Measurements from ENCODE around the gene TJAP1. TPM values are rescaled to one million over a fixed set of nuclear protein-coding genes. Genes with fewer than 3 reads are reported as not detected.

Gene TJAP1
- total and polyA plus RNA-seq, 7 experiments from 2014 or later: 8.2 to 55.2 (median 31.6) TPM

DNA sequence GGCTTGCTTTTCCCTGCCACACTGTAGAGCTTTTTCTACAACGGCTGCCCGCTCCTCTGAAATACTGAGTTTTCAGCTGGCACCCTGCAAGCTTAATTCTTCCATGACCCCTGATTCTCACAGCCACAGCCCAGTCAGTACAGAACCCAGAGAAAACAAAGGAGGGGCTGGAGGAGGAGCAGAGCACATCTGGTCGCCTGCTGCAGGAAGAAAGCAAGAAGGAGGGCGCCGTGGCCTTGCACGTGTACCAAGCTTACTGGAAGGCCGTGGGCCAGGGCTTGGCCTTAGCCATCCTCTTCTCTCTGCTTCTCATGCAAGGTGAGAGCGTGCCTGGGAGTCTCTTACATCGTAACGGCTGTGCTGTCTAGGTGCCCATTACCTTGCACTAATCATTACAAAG lies 33.3 kb upstream of the TJAP1 start:
- no peak for ATAC-seq
- Mint-ChIP-seq H3K4me3 (no peak overlapping the region), H3K9me3 (no peaks in the 10 kb centered on the region), H3K4me1 (no peaks in the 10 kb centered on the region), H3K27me3 (no peaks in the 10 kb centered on the region), H3K27ac (no peak overlapping the region), H3K36me3 (peaks cover 0 to 19% (median 13%) of the 10 kb centered on the region in 5 donors)
- no peaks in the 10 kb centered on the region for H3K4me1 ChIP-seq (ENCODE audit: control insufficient read depth in 2 of 2, insufficient read depth in 2 of 2, low read length in 2 of 2)
- POLR2A ChIA-PET: interaction anchor here (1.0 kb wide), 1 partner anchor 11 kb away, joined by 3 read pairs; no protein-coding TSS in a partner anchor
- H3K27ac ChIP-seq (ENCODE audit: low read depth, low read length): no peak overlapping the region
- no peak overlapping the region for H3K4me3 ChIP-seq (ENCODE audit: low read length)
- peaks cover 4 to 81% (median 15%) of the 10 kb centered on the region in 3 experiments for H3K36me3 ChIP-seq (ENCODE audit: control insufficient read depth in 2 of 3, insufficient read depth in 3 of 3, low read length in 3 of 3)
- H3K9me3 ChIP-seq (ENCODE audit: control insufficient read depth in 2 of 3, low read length in 3 of 3): no peaks in the 10 kb centered on the region
- intact Hi-C loops (cut with micrococcal nuclease): no loop called here
- CTCF ChIA-PET: interaction anchor here (0.5 kb wide), 1 partner anchor 89 kb away, joined by 3 read pairs; no protein-coding TSS in a partner anchor
- no peak for DNase-seq
- H3K27me3 ChIP-seq (ENCODE audit: control insufficient read depth in 2 of 2, insufficient read depth in 2 of 2, low read length in 2 of 2): no peaks in the 10 kb centered on the region

DNA sequence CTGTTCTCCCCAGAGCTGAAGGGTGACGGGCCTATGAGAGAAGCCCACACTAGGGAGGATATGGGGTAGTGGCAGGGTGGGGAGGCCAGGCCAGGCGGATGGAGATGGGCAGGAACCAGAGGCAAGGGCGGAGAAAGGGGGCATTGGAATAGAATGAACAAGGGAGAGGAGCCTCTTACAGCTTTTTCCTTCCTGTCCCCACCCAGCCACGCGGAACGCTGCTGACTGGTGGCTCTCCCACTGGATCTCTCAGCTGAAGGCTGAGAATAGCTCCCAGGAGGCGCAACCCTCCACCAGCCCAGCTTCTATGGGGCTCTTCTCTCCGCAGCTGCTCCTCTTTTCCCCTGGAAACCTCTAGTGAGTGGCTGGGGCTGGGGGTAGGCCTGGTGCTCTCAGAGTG lies 32.8 kb upstream of the TJAP1 start:
- DNase-seq (no peak), ATAC-seq (no peak)
- Histone ChIP-seq H3K9me3 (ENCODE audit: control insufficient read depth in 2 of 3, low read length in 3 of 3) (no peaks in the 10 kb centered on the region), H3K27me3 (ENCODE audit: control insufficient read depth in 2 of 2, insufficient read depth in 2 of 2, low read length in 2 of 2) (no peaks in the 10 kb centered on the region), H3K4me1 (ENCODE audit: control insufficient read depth in 2 of 2, insufficient read depth in 2 of 2, low read length in 2 of 2) (no peaks in the 10 kb centered on the region), H3K36me3 (ENCODE audit: control insufficient read depth in 2 of 3, insufficient read depth in 3 of 3, low read length in 3 of 3) (peaks cover 4 to 86% (median 15%) of the 10 kb centered on the region in 3 experiments), H3K4me3 (ENCODE audit: low read length) (no peak overlapping the region), H3K27ac (ENCODE audit: low read depth, low read length) (no peak overlapping the region)
- POLR2A ChIA-PET: interaction anchor here (1.0 kb wide), 1 partner anchor 11 kb away, joined by 3 read pairs; no protein-coding TSS in a partner anchor
- Mint-ChIP-seq H3K4me3 (no peak overlapping the region), H3K9me3 (no peaks in the 10 kb centered on the region), H3K27me3 (no peaks in the 10 kb centered on the region), H3K4me1 (no peaks in the 10 kb centered on the region), H3K36me3 (peaks cover 0 to 19% (median 13%) of the 10 kb centered on the region in 5 donors), H3K27ac (no peak overlapping the region)
- intact Hi-C loops (cut with micrococcal nuclease): no loop called here
- CTCF ChIA-PET: no interaction called here

DNA sequence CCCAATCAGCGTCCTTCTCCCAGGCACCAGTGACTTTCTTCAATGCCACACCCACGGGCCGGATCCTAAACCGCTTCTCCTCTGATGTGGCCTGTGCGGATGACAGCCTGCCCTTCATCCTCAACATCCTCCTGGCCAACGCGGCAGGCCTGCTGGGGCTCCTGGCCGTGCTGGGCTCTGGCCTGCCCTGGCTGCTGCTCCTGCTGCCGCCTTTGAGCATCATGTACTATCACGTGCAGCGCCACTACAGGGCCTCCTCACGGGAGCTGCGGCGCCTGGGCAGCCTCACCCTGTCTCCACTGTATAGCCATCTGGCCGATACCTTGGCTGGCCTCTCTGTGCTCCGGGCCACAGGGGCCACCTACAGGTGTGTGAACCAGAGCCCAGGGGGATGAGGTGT lies 31.8 kb upstream of the TJAP1 start:
- peak overlapping the region in 1 of 9 donors; percentile 14 for H3K27ac Mint-ChIP-seq
- no peak overlapping the region for H3K4me3 ChIP-seq (ENCODE audit: low read length)
- ATAC-seq (no peak), DNase-seq (no peak)
- intact Hi-C loops (cut with micrococcal nuclease): no loop called here
- ChIA-PET CTCF (no interaction called here), POLR2A (no interaction called here)
- no peaks in the 10 kb centered on the region for H3K27me3 ChIP-seq (ENCODE audit: control insufficient read depth in 2 of 2, insufficient read depth in 2 of 2, low read length in 2 of 2)
- no peaks in the 10 kb centered on the region for H3K9me3 ChIP-seq (ENCODE audit: control insufficient read depth in 2 of 3, low read length in 3 of 3)
- H3K27ac ChIP-seq (ENCODE audit: low read depth, low read length): no peak overlapping the region
- peaks cover 0 to 25% (median 13%) of the 10 kb centered on the region in 5 donors for H3K36me3 Mint-ChIP-seq
- H3K4me3 Mint-ChIP-seq: no peak overlapping the region
- no peaks in the 10 kb centered on the region for H3K9me3 Mint-ChIP-seq
- no peaks in the 10 kb centered on the region for H3K27me3 Mint-ChIP-seq
- no peaks in the 10 kb centered on the region for H3K4me1 ChIP-seq (ENCODE audit: control insufficient read depth in 2 of 2, insufficient read depth in 2 of 2, low read length in 2 of 2)
- H3K4me1 Mint-ChIP-seq: no peaks in the 10 kb centered on the region
- H3K36me3 ChIP-seq (ENCODE audit: control insufficient read depth in 2 of 3, insufficient read depth in 3 of 3, low read length in 3 of 3): peaks cover 4 to 96% (median 15%) of the 10 kb centered on the region in 3 experiments

DNA sequence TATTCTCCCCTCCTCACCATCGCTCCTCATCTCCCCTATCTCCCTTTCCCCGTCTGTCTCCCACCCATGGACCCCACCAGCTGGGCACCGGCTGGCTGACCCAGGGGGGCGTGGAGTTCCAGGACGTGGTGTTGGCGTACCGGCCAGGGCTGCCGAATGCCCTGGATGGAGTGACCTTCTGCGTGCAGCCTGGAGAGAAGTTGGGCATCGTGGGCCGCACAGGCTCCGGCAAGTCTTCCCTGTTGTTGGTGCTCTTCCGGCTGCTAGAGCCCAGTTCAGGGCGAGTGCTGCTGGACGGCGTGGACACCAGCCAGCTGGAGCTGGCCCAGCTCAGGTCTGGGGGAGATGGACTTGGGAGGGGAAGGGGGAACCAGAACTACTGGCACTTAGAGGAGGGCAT lies 29.8 kb upstream of the TJAP1 start:
- Histone ChIP-seq H3K9me3 (ENCODE audit: control insufficient read depth in 2 of 3, low read length in 3 of 3) (no peaks in the 10 kb centered on the region), H3K27ac (ENCODE audit: low read depth, low read length) (no peak overlapping the region), H3K27me3 (ENCODE audit: control insufficient read depth in 2 of 2, insufficient read depth in 2 of 2, low read length in 2 of 2) (no peaks in the 10 kb centered on the region), H3K4me1 (ENCODE audit: control insufficient read depth in 2 of 2, insufficient read depth in 2 of 2, low read length in 2 of 2) (no peaks in the 10 kb centered on the region), H3K36me3 (ENCODE audit: control insufficient read depth in 2 of 3, insufficient read depth in 3 of 3, low read length in 3 of 3) (peaks cover 4 to 85% (median 15%) of the 10 kb centered on the region in 3 experiments), H3K4me3 (ENCODE audit: low read length) (no peak overlapping the region)
- H3K27ac Mint-ChIP-seq: peak overlapping the region in 1 of 9 donors; percentile 52
- ChIA-PET CTCF (no interaction called here), POLR2A (no interaction called here)
- no peaks in the 10 kb centered on the region for H3K4me1 Mint-ChIP-seq
- intact Hi-C loops (cut with micrococcal nuclease): no loop called here
- no peaks in the 10 kb centered on the region for H3K9me3 Mint-ChIP-seq
- DNase-seq: no peak
- H3K4me3 Mint-ChIP-seq: no peak overlapping the region
- no peak for ATAC-seq
- peaks cover 0 to 25% (median 13%) of the 10 kb centered on the region in 5 donors for H3K36me3 Mint-ChIP-seq
- no peaks in the 10 kb centered on the region for H3K27me3 Mint-ChIP-seq

DNA sequence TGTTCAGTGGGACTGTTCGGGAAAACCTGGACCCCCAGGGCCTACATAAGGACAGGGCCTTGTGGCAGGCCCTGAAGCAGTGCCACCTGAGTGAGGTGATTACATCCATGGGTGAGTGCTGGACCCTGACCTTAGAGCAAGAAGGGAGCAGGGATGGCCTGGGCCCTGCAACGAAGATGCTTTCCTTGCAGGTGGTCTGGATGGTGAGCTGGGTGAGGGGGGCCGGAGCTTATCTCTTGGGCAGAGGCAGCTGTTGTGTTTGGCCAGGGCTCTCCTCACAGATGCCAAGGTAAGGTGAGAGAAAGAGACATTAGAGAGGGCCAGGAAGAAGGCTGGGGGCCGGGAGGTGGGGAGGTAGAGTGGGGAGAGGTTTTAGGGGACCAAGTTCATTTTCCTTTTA lies 28.5 kb upstream of the TJAP1 start:
- ChIA-PET CTCF (no interaction called here), POLR2A (interaction anchor here (0.6 kb wide), 1 partner anchor 39 kb away, joined by 5 read pairs; no protein-coding TSS in a partner anchor)
- intact Hi-C loops (cut with micrococcal nuclease): no loop called here
- Histone ChIP-seq H3K36me3 (ENCODE audit: control insufficient read depth in 2 of 3, insufficient read depth in 3 of 3, low read length in 3 of 3) (peaks cover 4 to 72% (median 9%) of the 10 kb centered on the region in 3 experiments), H3K27ac (ENCODE audit: low read depth, low read length) (no peak overlapping the region), H3K27me3 (ENCODE audit: control insufficient read depth in 2 of 2, insufficient read depth in 2 of 2, low read length in 2 of 2) (no peaks in the 10 kb centered on the region), H3K4me1 (ENCODE audit: control insufficient read depth in 2 of 2, insufficient read depth in 2 of 2, low read length in 2 of 2) (no peaks in the 10 kb centered on the region), H3K9me3 (ENCODE audit: control insufficient read depth in 2 of 3, low read length in 3 of 3) (no peaks in the 10 kb centered on the region), H3K4me3 (ENCODE audit: low read length) (no peak overlapping the region)
- peaks cover 0 to 3% (median 0%) of the 10 kb centered on the region in 7 donors for H3K4me1 Mint-ChIP-seq
- H3K9me3 Mint-ChIP-seq: no peaks in the 10 kb centered on the region
- H3K36me3 Mint-ChIP-seq: peaks cover 0 to 18% (median 12%) of the 10 kb centered on the region in 5 donors
- H3K4me3 Mint-ChIP-seq: no peak overlapping the region
- peaks cover 0 to 2% (median 0%) of the 10 kb centered on the region in 5 donors for H3K27me3 Mint-ChIP-seq
- DNase-seq (no peak), ATAC-seq (no peak)
- H3K27ac Mint-ChIP-seq: peak overlapping the region in 2 of 9 donors; percentile 48 to 56

DNA sequence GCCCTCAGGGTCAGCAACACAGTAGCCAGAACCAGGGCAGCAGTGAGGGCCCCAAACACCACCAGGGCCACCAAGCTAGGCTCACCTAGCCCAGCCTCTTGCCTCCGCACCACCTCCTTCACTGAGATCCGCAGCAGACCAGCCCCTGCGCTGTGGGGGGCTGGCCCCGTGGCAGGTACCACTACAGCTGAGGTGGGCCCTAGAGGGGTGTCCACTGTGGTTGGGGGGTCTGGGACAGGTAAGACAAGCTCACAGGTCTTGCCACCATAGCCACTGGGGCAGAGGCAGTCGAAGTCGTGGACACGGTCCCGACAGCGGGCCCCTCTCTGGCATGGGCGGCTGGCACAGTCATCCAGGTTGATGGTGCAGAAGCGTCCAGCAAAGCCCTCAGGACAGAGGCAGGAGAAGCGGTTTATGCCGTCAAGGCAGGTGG lies 26.7 kb upstream of the TJAP1 start:
- H3K36me3 ChIP-seq (ENCODE audit: control insufficient read depth in 2 of 3, insufficient read depth in 3 of 3, low read length in 3 of 3): peaks cover 4 to 54% (median 5%) of the 10 kb centered on the region in 3 experiments
- ChIA-PET CTCF (no interaction called here), POLR2A (interaction anchor here (0.9 kb wide), 1 partner anchor 28 kb away, joined by 3 read pairs; no protein-coding TSS in a partner anchor)
- Mint-ChIP-seq H3K27ac (no peak overlapping the region), H3K9me3 (no peaks in the 10 kb centered on the region), H3K4me1 (peaks cover 2 to 9% (median 7%) of the 10 kb centered on the region in 7 donors), H3K4me3 (no peak overlapping the region), H3K36me3 (peaks cover 0 to 18% (median 9%) of the 10 kb centered on the region in 5 donors), H3K27me3 (peaks cover 0 to 11% (median 0%) of the 10 kb centered on the region in 5 donors)
- no peaks in the 10 kb centered on the region for H3K27me3 ChIP-seq (ENCODE audit: control insufficient read depth in 2 of 2, insufficient read depth in 2 of 2, low read length in 2 of 2)
- H3K4me3 ChIP-seq (ENCODE audit: low read length): no peak overlapping the region
- peaks cover under 1% of the 10 kb centered on the region in 2 donors for H3K4me1 ChIP-seq (ENCODE audit: control insufficient read depth in 2 of 2, insufficient read depth in 2 of 2, low read length in 2 of 2)
- DNase-seq: no peak
- no peaks in the 10 kb centered on the region for H3K9me3 ChIP-seq (ENCODE audit: control insufficient read depth in 2 of 3, low read length in 3 of 3)
- intact Hi-C loops (cut with micrococcal nuclease): loop anchor here (10.0 kb wide), 3 partner anchors 124 to 886 kb away; partner anchors contain the start of genes POLH (in 1 of the 2), UBR2 (in 1 of the 2) and XPO5 (in 1 of the 2)
- ATAC-seq: no peak
- no peak overlapping the region for H3K27ac ChIP-seq (ENCODE audit: low read depth, low read length)

DNA sequence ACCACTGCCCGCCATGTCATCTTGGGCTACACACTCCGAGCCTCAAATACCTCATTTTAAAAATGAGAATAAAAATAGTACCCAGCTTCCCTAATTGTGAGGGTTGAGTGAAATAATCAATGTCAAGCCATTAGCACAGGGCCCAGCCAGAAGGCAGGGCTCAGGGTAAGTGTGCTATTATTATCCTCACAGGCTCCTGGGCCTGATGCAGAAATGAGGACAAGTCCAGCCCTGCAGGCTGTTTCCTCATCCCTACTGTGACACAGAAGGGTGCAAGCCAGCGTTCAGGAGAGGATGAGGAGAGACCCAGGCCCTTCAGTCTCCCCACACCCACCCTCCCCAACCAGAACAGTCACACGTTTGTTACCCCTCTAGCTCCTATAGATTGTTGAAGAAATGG lies 26.0 kb upstream of the TJAP1 start:
- H3K4me1 ChIP-seq (ENCODE audit: control insufficient read depth in 2 of 2, insufficient read depth in 2 of 2, low read length in 2 of 2): peaks cover 6 to 7% of the 10 kb centered on the region in 2 donors
- no peak overlapping the region for H3K27ac ChIP-seq (ENCODE audit: low read depth, low read length)
- H3K36me3 ChIP-seq (ENCODE audit: control insufficient read depth in 2 of 3, insufficient read depth in 3 of 3, low read length in 3 of 3): peaks cover 4 to 47% (median 5%) of the 10 kb centered on the region in 3 experiments
- ChIA-PET POLR2A (interaction anchor here (0.9 kb wide), 1 partner anchor 27 kb away, joined by 3 read pairs; no protein-coding TSS in a partner anchor), CTCF (no interaction called here)
- no peak for ATAC-seq
- H3K4me3 ChIP-seq (ENCODE audit: low read length): no peak overlapping the region
- H3K9me3 Mint-ChIP-seq: no peaks in the 10 kb centered on the region
- no peak overlapping the region for H3K27ac Mint-ChIP-seq
- H3K9me3 ChIP-seq (ENCODE audit: control insufficient read depth in 2 of 3, low read length in 3 of 3): no peaks in the 10 kb centered on the region
- no peak for DNase-seq
- H3K27me3 Mint-ChIP-seq: peaks cover 0 to 17% (median 0%) of the 10 kb centered on the region in 5 donors
- H3K4me1 Mint-ChIP-seq: peaks cover 5 to 15% (median 12%) of the 10 kb centered on the region in 7 donors
- H3K4me3 Mint-ChIP-seq: no peak overlapping the region
- H3K36me3 Mint-ChIP-seq: peaks cover 0 to 18% (median 8%) of the 10 kb centered on the region in 5 donors
- intact Hi-C loops (cut with micrococcal nuclease): loop anchor here (10.0 kb wide), 3 partner anchors 123 to 887 kb away; partner anchors contain the start of genes POLH (in 1 of the 2), UBR2 (in 1 of the 2) and XPO5 (in 1 of the 2)
- no peaks in the 10 kb centered on the region for H3K27me3 ChIP-seq (ENCODE audit: control insufficient read depth in 2 of 2, insufficient read depth in 2 of 2, low read length in 2 of 2)

All from naive thymus-derived CD4-positive, alpha-beta T cell (primary cell).